Measurements from ENCODE around the gene IGFBP4. TPM values are rescaled to one million over a fixed set of nuclear protein-coding genes. Genes with fewer than 3 reads are reported as not detected.

IGFBP4 gene
- total RNA-seq, 4 donors from 2014 or later: 234 to 334 (median 274) TPM

- Histone ChIP-seq H3K9me3 (no peaks in the 10 kb centered on the region), H3K4me1 (peaks cover 8 to 10% of the 10 kb centered on the region in 2 donors), H3K27me3 (no peaks in the 10 kb centered on the region), H3K27ac (no peak overlapping the region), H3K36me3 (no peaks in the 10 kb centered on the region), H3K4me3 (replicated peaks in 1 of 3) (no peak overlapping the region)
- 36 to 42% methylated on average over 3 of the region's 3 CpGs for WGBS, 2 donors
- intact Hi-C loops (cut with DNase I): loop anchor here (5.0 to 10.0 kb wide), 2 partner anchors 54 to 112 kb away; partner anchors contain the start of genes GJD3 and RARA
- no peak for TF ChIP-seq POLR2A (IDR thresholded peaks at IDR 0.05)
- no peak for TF ChIP-seq CTCF (IDR thresholded peaks at IDR 0.05)
- no peak for DNase-seq
Measured at GRCh38 chr17:40416671-40417070, 26.6 kb upstream of the IGFBP4 start.

- intact Hi-C loops (cut with DNase I): loop anchor here (5.0 to 10.0 kb wide), 2 partner anchors 55 to 112 kb away; partner anchors contain the start of genes GJD3 and RARA
- 0% methylated on average over 10 to 20 of the region's 21 CpGs for WGBS, 2 donors
Measured at GRCh38 chr17:40417258-40417608, 26.0 kb upstream of the IGFBP4 start.

GRCh38 chr17:40417609-40418427 is 25.4 kb upstream of the IGFBP4 start, which contains the start of gene TOP2A:
TOP2A (minus strand) TSS chr17:40417896; CDS start chr17:40417791, 105 bp downstream.
- peak; percentile 96 to 97 for DNase-seq
- Histone ChIP-seq H3K4me3 (replicated peaks in 1 of 3) (peak within 1 kb of the TSS in 2 of 3 donors; percentile 35 to 46), H3K36me3 (no peaks in the 10 kb centered on the region), H3K4me1 (peaks cover 5 to 10% of the 10 kb centered on the region in 2 donors), H3K27me3 (no peaks in the 10 kb centered on the region), H3K9me3 (no peaks in the 10 kb centered on the region), H3K27ac (peak within 1 kb of the TSS in 1 of 3 donors; percentile 51)
- TF ChIP-seq POLR2A (IDR thresholded peaks at IDR 0.05): no peak
- WGBS, 2 donors: 0% methylated on average over 32 to 48 of the region's 49 CpGs
- intact Hi-C loops (cut with DNase I): loop anchor here (5.0 to 10.0 kb wide), 2 partner anchors 56 to 113 kb away; partner anchors contain the start of genes GJD3 and RARA

More at GRCh38 chr17:40417258-40417608, 26.0 kb upstream of the IGFBP4 start:
- no peak for TF ChIP-seq POLR2A (IDR thresholded peaks at IDR 0.05)
- TF ChIP-seq CTCF (IDR thresholded peaks at IDR 0.05): no peak
- peaks cover 5 to 10% of the 10 kb centered on the region in 2 donors for H3K4me1 ChIP-seq
- no peaks in the 10 kb centered on the region for H3K27me3 ChIP-seq
- no peaks in the 10 kb centered on the region for H3K9me3 ChIP-seq
- H3K27ac ChIP-seq: no peak overlapping the region
- peak overlapping the region in 2 of 3 donors; percentile 35 to 46 for H3K4me3 ChIP-seq (replicated peaks in 1 of 3)
- no peak for DNase-seq
- no peaks in the 10 kb centered on the region for H3K36me3 ChIP-seq

GRCh38 chr17:40418428-40418706 is 24.9 kb upstream of the IGFBP4 start:
- DNase-seq: peak in 1 of 2 donors; percentile 13
- 67 to 69% methylated on average over 16 of the region's 16 CpGs for WGBS, 2 donors
- Histone ChIP-seq H3K36me3 (no peaks in the 10 kb centered on the region), H3K9me3 (no peaks in the 10 kb centered on the region), H3K4me1 (peaks cover 10 to 11% of the 10 kb centered on the region in 2 donors), H3K27me3 (no peaks in the 10 kb centered on the region), H3K4me3 (replicated peaks in 1 of 3) (peak overlapping the region in 2 of 3 donors; percentile 29 to 34), H3K27ac (peak overlapping the region in 1 of 3 donors; percentile 51)
- intact Hi-C loops (cut with DNase I): loop anchor here (5.0 to 10.0 kb wide), 2 partner anchors 56 to 114 kb away; partner anchors contain the start of genes GJD3 and RARA
- TF ChIP-seq POLR2A (IDR thresholded peaks at IDR 0.05) (no peak), CTCF (IDR thresholded peaks at IDR 0.05) (no peak)

- intact Hi-C loops (cut with DNase I): loop anchor here (5.0 to 10.0 kb wide), 2 partner anchors 57 to 115 kb away; partner anchors contain the start of genes GJD3 and RARA
- no peak for TF ChIP-seq POLR2A (IDR thresholded peaks at IDR 0.05)
- no peak for TF ChIP-seq CTCF (IDR thresholded peaks at IDR 0.05)
- Histone ChIP-seq H3K36me3 (no peaks in the 10 kb centered on the region), H3K27ac (no peak overlapping the region), H3K4me3 (replicated peaks in 1 of 3) (no peak overlapping the region), H3K27me3 (no peaks in the 10 kb centered on the region), H3K9me3 (no peaks in the 10 kb centered on the region), H3K4me1 (peaks cover 10 to 14% of the 10 kb centered on the region in 2 donors)
- 63 to 65% methylated on average over 9 to 10 of the region's 11 CpGs for WGBS, 2 donors
- no peak for DNase-seq
Measured at GRCh38 chr17:40419559-40420331, 23.5 kb upstream of the IGFBP4 start.

All from thyroid gland (tissue), 4 donors.